Right atrium auricular region (tissue), 2 donors: ENCODE measurements around the gene SURF4. TPM values are rescaled to one million over a fixed set of nuclear protein-coding genes. Genes with fewer than 3 reads are reported as not detected.

Experiments used
- DNase-seq: peaks from one replicate; pipeline ENCODE4 v3.0.0-alpha.2; 2019; ENCODE audit warnings: low spot score
- H3K27ac ChIP-seq, 2 donors: fragments of 200-600 bp; sonication (generic); 1 replicate in 1 of 2; 2 replicates in 1 of 2; pipeline ENCODE4 v1.5.1; 2016 to 2019
- H3K27me3 ChIP-seq, 2 donors: fragments of 200-600 bp; sonication (generic); one replicate each; pipeline versions ENCODE4 v1.5.1 to v1.6.0; 2017 to 2019
- H3K36me3 ChIP-seq: fragments of 200-600 bp; sonication (generic); one replicate; pipeline ENCODE4 v1.5.1; 2016
- H3K4me1 ChIP-seq, 2 donors: fragments of 200-600 bp; sonication (generic); one replicate each; pipeline versions ENCODE4 v1.5.1 to v1.6.0; 2017 to 2019
- H3K4me3 ChIP-seq, 2 donors: fragments of 200-600 bp; sonication (generic); 1 replicate in 1 of 2; 2 replicates in 1 of 2; pipeline ENCODE4 v1.5.1; 2017 to 2019; ENCODE audit warnings: mild to moderate bottlenecking in 1 of 2, moderate library complexity in 1 of 2
- H3K9me3 ChIP-seq, 2 donors: fragments of 200-600 bp; sonication (generic); one replicate each; pipeline ENCODE4 v1.5.1; 2019
- CTCF ChIP-seq, 2 donors: fragments of 200-600 bp; sonication (generic); IDR thresholded peaks; one replicate each; pipeline ENCODE4 v1.5.1; 2019; ENCODE audit warnings: antibody characterized with exemption in 2 of 2
- total RNA-seq, 2 donors: library from RNA; depleted of rRNA; stranded (reverse); fragments of >200 nt; gene quantifications; one replicate each; pipeline ENCODE4 v1.1.0, GENCODE V29; 2016

The SURF4 gene
- total RNA-seq, 2 donors from 2014 or later = 96.0 to 124 TPM

GRCh38 chr9:133401588-133401987 is 25.7 kb upstream of the SURF4 start:
- no peak for TF ChIP-seq CTCF (IDR thresholded peaks at IDR 0.05)

GRCh38 chr9:133400292-133400691 is 24.4 kb upstream of the SURF4 start:
- peaks cover 6% of the 10 kb centered on the region for H3K36me3 ChIP-seq
- TF ChIP-seq CTCF (IDR thresholded peaks at IDR 0.05) = no peak
- no peak for DNase-seq
- H3K9me3 ChIP-seq = no peaks in the 10 kb centered on the region
- H3K4me3 ChIP-seq = no peak overlapping the region
- no peaks in the 10 kb centered on the region for H3K4me1 ChIP-seq
- H3K27me3 ChIP-seq = no peaks in the 10 kb centered on the region
- H3K27ac ChIP-seq = no peak overlapping the region

More at GRCh38 chr9:133401588-133401987, 25.7 kb upstream of the SURF4 start:
- no peak overlapping the region for H3K4me3 ChIP-seq
- no peak overlapping the region for H3K27ac ChIP-seq
- no peaks in the 10 kb centered on the region for H3K9me3 ChIP-seq
- H3K27me3 ChIP-seq = no peaks in the 10 kb centered on the region
- DNase-seq = no peak
- peaks cover 0 to 7% of the 10 kb centered on the region in 2 donors for H3K4me1 ChIP-seq
- H3K36me3 ChIP-seq = peaks cover 18% of the 10 kb centered on the region

- DNase-seq = no peak
- no peak for TF ChIP-seq CTCF (IDR thresholded peaks at IDR 0.05)
- Histone ChIP-seq H3K9me3 (no peaks in the 10 kb centered on the region), H3K4me1 (no peaks in the 10 kb centered on the region), H3K27me3 (no peaks in the 10 kb centered on the region), H3K36me3 (no peaks in the 10 kb centered on the region), H3K27ac (no peak overlapping the region), H3K4me3 (no peak overlapping the region)
These were observed 22.0 kb upstream of the SURF4 start for GRCh38 chr9:133397895-133398294.

- TF ChIP-seq CTCF (IDR thresholded peaks at IDR 0.05) = no peak
- no peak for DNase-seq
- no peak overlapping the region for H3K27ac ChIP-seq
- no peaks in the 10 kb centered on the region for H3K9me3 ChIP-seq
- H3K36me3 ChIP-seq = no peaks in the 10 kb centered on the region
- H3K27me3 ChIP-seq = no peaks in the 10 kb centered on the region
- no peaks in the 10 kb centered on the region for H3K4me1 ChIP-seq
- H3K4me3 ChIP-seq = no peak overlapping the region
These were observed 21.5 kb upstream of the SURF4 start for GRCh38 chr9:133397370-133397769.

GRCh38 chr9:133396952-133397351 is 21.1 kb upstream of the SURF4 start:
- H3K4me1 ChIP-seq = no peaks in the 10 kb centered on the region
- no peak for DNase-seq
- H3K36me3 ChIP-seq = no peaks in the 10 kb centered on the region
- no peaks in the 10 kb centered on the region for H3K9me3 ChIP-seq
- no peak overlapping the region for H3K4me3 ChIP-seq
- peak in 1 of 2 donors; percentile 18 for TF ChIP-seq CTCF (IDR thresholded peaks at IDR 0.05)
- H3K27me3 ChIP-seq = no peaks in the 10 kb centered on the region
- no peak overlapping the region for H3K27ac ChIP-seq

GRCh38 chr9:133394687-133395271 is 18.9 kb upstream of the SURF4 start:
- no peak for DNase-seq
- TF ChIP-seq CTCF (IDR thresholded peaks at IDR 0.05) = no peak
- Histone ChIP-seq H3K36me3 (no peaks in the 10 kb centered on the region), H3K27ac (no peak overlapping the region), H3K4me3 (no peak overlapping the region), H3K4me1 (no peaks in the 10 kb centered on the region), H3K27me3 (no peaks in the 10 kb centered on the region), H3K9me3 (no peaks in the 10 kb centered on the region)
